PC-3 (cell line): ENCODE results near the gene ALDH3B2. TPM values are rescaled to one million over a fixed set of nuclear protein-coding genes. Genes with fewer than 3 reads are reported as not detected.

ENCODE experiments used
- ATAC-seq: fragments of 200-7000 bp; cut with Tn5 transposase; 2 replicates; pipeline ENCODE4 v1.9.1; 2020; ENCODE audit warnings: mild to moderate bottlenecking, moderate library complexity
- BruUV-seq: library from RNA; stranded (reverse); fragments of 400-500 nt; replicated peaks from 2 replicates; lab custom pipeline; 2021; lab: Mats Ljungman, UMichigan
- CTCF ChIA-PET: fragments of 300-600 bp; sonication (Branson Sonifier 250); formaldehyde crosslinking; loops from one replicate; lab custom pipeline; 2022; ENCODE audit warnings: antibody characterized with exemption; lab: Charles Lee
- POLR2A ChIA-PET: fragments of 300-600 bp; sonication (Branson Sonifier 250); formaldehyde crosslinking; loops from one replicate; lab custom pipeline; 2022; ENCODE audit warnings: antibody characterized with exemption; ENCODE audit not compliant: unreplicated experiment; lab: Charles Lee
- DNase-seq: peaks from one replicate; pipeline ENCODE4 v3.0.0-alpha.2; 2015
- H2AFZ ChIP-seq: fragments of 300-600 bp; sonication (generic); 2 replicates; pipeline ENCODE4 v1.6.0; 2016; ENCODE audit warnings: antibody characterized with exemption, low read length
- H3F3A ChIP-seq: fragments of 300-600 bp; sonication (generic); one replicate; pipeline ENCODE4 v1.6.0; 2017; ENCODE audit warnings: antibody characterized with exemption, low read length, control low read depth, mild to moderate bottlenecking; ENCODE audit not compliant: unreplicated experiment
- H3K27ac ChIP-seq: fragments of 300-600 bp; sonication (generic); 2 replicates; pipeline ENCODE4 v1.5.1; 2016; ENCODE audit warnings: mild to moderate bottlenecking, low read length
- H3K27me3 ChIP-seq: fragments of 300-600 bp; sonication (generic); 2 replicates; pipeline ENCODE4 v1.6.1; 2016; ENCODE audit warnings: low read length, mixed read lengths
- H3K36me3 ChIP-seq: fragments of 300-600 bp; sonication (generic); 2 replicates; pipeline ENCODE4 v1.6.1; 2016; ENCODE audit warnings: low read depth, mixed run types, low read length, mixed read lengths
- H3K4me1 ChIP-seq: fragments of 300-600 bp; sonication (generic); 2 replicates; pipeline ENCODE4 v1.5.1; 2016; ENCODE audit warnings: low read length; ENCODE audit not compliant: insufficient read depth
- H3K4me2 ChIP-seq: fragments of 300-600 bp; sonication (generic); 2 replicates; pipeline ENCODE4 v1.6.0; 2016; ENCODE audit warnings: low read length
- H3K4me3 ChIP-seq: fragments of 300-600 bp; sonication (generic); 2 replicates; pipeline ENCODE4 v1.5.1; 2016; ENCODE audit warnings: mild to moderate bottlenecking, low read length, mixed read lengths
- H3K79me2 ChIP-seq: fragments of 300-600 bp; sonication (generic); 2 replicates; pipeline ENCODE4 v1.6.1; 2017; ENCODE audit warnings: low read length, mixed read lengths
- H3K9ac ChIP-seq: fragments of 300-600 bp; sonication (generic); 2 replicates; pipeline ENCODE4 v1.6.0; 2016; ENCODE audit warnings: mild to moderate bottlenecking, low read length
- H3K9me2 ChIP-seq: fragments of 300-600 bp; sonication (generic); replicated peaks from 2 replicates; pipeline ENCODE4 v1.6.1; 2016; ENCODE audit warnings: mixed run types, low read length, mixed read lengths
- H3K9me3 ChIP-seq: fragments of 300-600 bp; sonication (generic); 2 replicates; pipeline ENCODE4 v1.6.1; 2016; ENCODE audit warnings: low read length, mixed read lengths
- H4K20me1 ChIP-seq: fragments of 300-600 bp; sonication (generic); 2 replicates; pipeline ENCODE4 v1.6.1; 2016; ENCODE audit warnings: low read length, mixed read lengths
- CTCF ChIP-seq: fragments of 300-600 bp; sonication (generic); conservative IDR thresholded peaks from 2 replicates; pipeline ENCODE4 v1.5.1; 2017; ENCODE audit warnings: antibody characterized with exemption, low read depth, mild to moderate bottlenecking, low read length
- EZH2 ChIP-seq: fragments of 300-600 bp; sonication (generic); IDR thresholded peaks from one replicate; pipeline ENCODE4 v1.6.1; 2017; ENCODE audit warnings: antibody characterized with exemption, mild to moderate bottlenecking, low read length; ENCODE audit not compliant: unreplicated experiment
- EZH2phosphoT487 ChIP-seq: fragments of 300-600 bp; sonication (generic); IDR thresholded peaks from 2 replicates; pipeline ENCODE4 v1.6.1; 2018; ENCODE audit warnings: mild to moderate bottlenecking, antibody characterized with exemption, low read length, borderline replicate concordance
- intact Hi-C: fragments of 100-400 bp; cut with micrococcal nuclease; formaldehyde crosslinking; loops from 2 replicates; pipeline ENCODE4 v1.9.0; 2023
- total RNA-seq: library from RNA; depleted of rRNA; stranded (reverse); fragments of >200 nt; gene quantifications from 2 replicates; pipeline ENCODE4 v1.2.3, GENCODE V29; 2014

The ALDH3B2 gene
- total RNA-seq, 1 experiment from 2014 or later = not detected

GRCh38 chr11:67670316-67671210, 3.9 kb downstream of the ALDH3B2 start:
- H3K4me2 ChIP-seq = no peak overlapping the region
- H4K20me1 ChIP-seq = no peaks in the 10 kb centered on the region
- DNase-seq (no peak), ATAC-seq (no peak)
- no peaks in the 10 kb centered on the region for H3K9me2 ChIP-seq
- no peaks in the 10 kb centered on the region for H3K79me2 ChIP-seq
- BruUV-seq = no TSS peak
- no peak overlapping the region for H3K9ac ChIP-seq
- intact Hi-C loops = no loop called here
- no peaks in the 10 kb centered on the region for H3K9me3 ChIP-seq
- no peaks in the 10 kb centered on the region for H3F3A ChIP-seq
- peaks cover 20% of the 10 kb centered on the region for H3K4me1 ChIP-seq
- no peak overlapping the region for H2AFZ ChIP-seq
- H3K27ac ChIP-seq = no peak overlapping the region
- TF ChIP-seq EZH2 (no peak), EZH2phosphoT487 (no peak), CTCF (no peak)
- H3K36me3 ChIP-seq = no peaks in the 10 kb centered on the region
- no peaks in the 10 kb centered on the region for H3K27me3 ChIP-seq
- POLR2A ChIA-PET = no interaction called here
- no peak overlapping the region for H3K4me3 ChIP-seq
- CTCF ChIA-PET = no interaction called here

GRCh38 chr11:67668192-67668551, 6.3 kb downstream of the ALDH3B2 start:
- no peaks in the 10 kb centered on the region for H3K4me1 ChIP-seq
- no peaks in the 10 kb centered on the region for H3K27me3 ChIP-seq
- BruUV-seq = no TSS peak
- H3K9me3 ChIP-seq = no peaks in the 10 kb centered on the region
- no peaks in the 10 kb centered on the region for H3K9me2 ChIP-seq
- intact Hi-C loops = no loop called here
- no peak overlapping the region for H3K4me2 ChIP-seq
- ChIA-PET POLR2A (interaction anchor here (0.7 kb wide), 1 partner anchor 8 kb away, joined by 4 read pairs; no protein-coding TSS in a partner anchor), CTCF (no interaction called here)
- DNase-seq (no peak), ATAC-seq (no peak)
- no peaks in the 10 kb centered on the region for H3F3A ChIP-seq
- TF ChIP-seq CTCF (no peak), EZH2 (no peak), EZH2phosphoT487 (no peak)
- no peak overlapping the region for H2AFZ ChIP-seq
- H3K27ac ChIP-seq = no peak overlapping the region
- no peaks in the 10 kb centered on the region for H3K36me3 ChIP-seq
- H3K9ac ChIP-seq = no peak overlapping the region
- no peak overlapping the region for H3K4me3 ChIP-seq
- H4K20me1 ChIP-seq = no peaks in the 10 kb centered on the region
- no peaks in the 10 kb centered on the region for H3K79me2 ChIP-seq
